ENCODE data around the gene RNF26. TPM values are rescaled to one million over a fixed set of nuclear protein-coding genes. Genes with fewer than 3 reads are reported as not detected.

RNF26 gene
- total RNA-seq, 1 donor from 2014 or later = 34.2 TPM

GRCh38 chr11:119316016-119316728 lies 18.2 kb upstream of the RNF26 start:
- H3K27ac Mint-ChIP-seq = no peak overlapping the region
- peak overlapping the region; percentile 61 for H3K4me3 Mint-ChIP-seq (ENCODE audit: low read depth)
- H3K4me1 Mint-ChIP-seq (ENCODE audit: low read depth) = peaks cover 20% of the 10 kb centered on the region
- H3K27me3 Mint-ChIP-seq = peaks cover 41% of the 10 kb centered on the region
- no peak for DNase-seq (ENCODE audit: low spot score, unreplicated experiment)
- H3K36me3 Mint-ChIP-seq (ENCODE audit: insufficient read depth) = peaks cover 1% of the 10 kb centered on the region
- no peaks in the 10 kb centered on the region for H3K9me3 Mint-ChIP-seq (ENCODE audit: low read depth)
- no peak for TF ChIP-seq CTCF (IDR thresholded peaks at IDR 0.05; ENCODE audit: unreplicated experiment)

- peaks cover 46% of the 10 kb centered on the region for H3K27me3 Mint-ChIP-seq
- DNase-seq (ENCODE audit: low spot score, unreplicated experiment) = no peak
- H3K9me3 Mint-ChIP-seq (ENCODE audit: low read depth) = no peaks in the 10 kb centered on the region
- H3K36me3 Mint-ChIP-seq (ENCODE audit: insufficient read depth) = peaks cover 1% of the 10 kb centered on the region
- TF ChIP-seq CTCF (IDR thresholded peaks at IDR 0.05; ENCODE audit: unreplicated experiment) = no peak
- peaks cover 20% of the 10 kb centered on the region for H3K4me1 Mint-ChIP-seq (ENCODE audit: low read depth)
- H3K4me3 Mint-ChIP-seq (ENCODE audit: low read depth) = peak within 1 kb of the TSS; percentile 61
- H3K27ac Mint-ChIP-seq = no peak within 1 kb of the TSS
Measured at GRCh38 chr11:119316729-119317591, 17.4 kb upstream of the RNF26 start, which contains the start of gene MCAM. Gene MCAM (minus strand): TSS chr11:119317130. CDS start chr11:119317101, 29 bp downstream.

- DNase-seq (ENCODE audit: low spot score, unreplicated experiment) = no peak
- no peak for TF ChIP-seq CTCF (IDR thresholded peaks at IDR 0.05; ENCODE audit: unreplicated experiment)
- peak overlapping the region; percentile 29 for H3K4me3 Mint-ChIP-seq (ENCODE audit: low read depth)
- peaks cover 1% of the 10 kb centered on the region for H3K36me3 Mint-ChIP-seq (ENCODE audit: insufficient read depth)
- H3K27ac Mint-ChIP-seq = no peak overlapping the region
- H3K27me3 Mint-ChIP-seq = peaks cover 49% of the 10 kb centered on the region
- H3K9me3 Mint-ChIP-seq (ENCODE audit: low read depth) = no peaks in the 10 kb centered on the region
- peaks cover 20% of the 10 kb centered on the region for H3K4me1 Mint-ChIP-seq (ENCODE audit: low read depth)
Measured at GRCh38 chr11:119317592-119318239, 16.6 kb upstream of the RNF26 start.

GRCh38 chr11:119318240-119319135 lies 15.8 kb upstream of the RNF26 start:
- Mint-ChIP-seq H3K4me1 (ENCODE audit: low read depth) (peaks cover 20% of the 10 kb centered on the region), H3K4me3 (ENCODE audit: low read depth) (no peak overlapping the region), H3K9me3 (ENCODE audit: low read depth) (no peaks in the 10 kb centered on the region), H3K27ac (no peak overlapping the region), H3K36me3 (ENCODE audit: insufficient read depth) (peaks cover 1% of the 10 kb centered on the region), H3K27me3 (peaks cover 50% of the 10 kb centered on the region)
- TF ChIP-seq CTCF (IDR thresholded peaks at IDR 0.05; ENCODE audit: unreplicated experiment) = no peak
- DNase-seq (ENCODE audit: low spot score, unreplicated experiment) = no peak

Data from progenitor cell of endocrine pancreas (in vitro differentiated cells).